Stimulated activated naive B cell treated with anti-CD40 and anti-IgM and Interleukin-4, amounts not matched to agents 10 μg/mL and 1 μg/mL and 100 μg/mL, for 72 hours (primary cell): Measurements from ENCODE around the gene DDO.

ENCODE experiments used
- ATAC-seq, 2 donors: fragments of 150-1000 bp; cut with Tn5 transposase; replicated peaks; 2 replicates each; pipeline ENCODE4 v1.10.0; 2021; ENCODE audit warnings: moderate library complexity in 1 of 2
- DNase-seq: peaks from one replicate; pipeline ENCODE4 v3.0.0; 2021
- H3K27ac Mint-ChIP-seq: one replicate; pipeline ENCODE4 v1.8.0; 2022; ENCODE audit warnings: mild to moderate bottlenecking, mixed read lengths
- H3K27me3 Mint-ChIP-seq, 2 donors: one replicate each; pipeline ENCODE4 v1.8.0; 2022; ENCODE audit warnings: mixed read lengths in 2 of 2
- H3K36me3 Mint-ChIP-seq, 2 donors: one replicate each; pipeline ENCODE4 v1.8.0; 2022; ENCODE audit warnings: mixed read lengths in 2 of 2, mild to moderate bottlenecking in 1 of 2
- H3K4me1 Mint-ChIP-seq, 2 donors: one replicate each; pipeline ENCODE4 v1.8.0; 2022; ENCODE audit warnings: mixed read lengths in 2 of 2, mild to moderate bottlenecking in 1 of 2
- H3K4me3 Mint-ChIP-seq, 2 donors: one replicate each; pipeline ENCODE4 v1.8.0; 2022; ENCODE audit warnings: mild to moderate bottlenecking in 2 of 2, mixed read lengths in 2 of 2, moderate library complexity in 1 of 2
- H3K9me3 Mint-ChIP-seq, 2 donors: one replicate each; pipeline ENCODE4 v1.8.0; 2022; ENCODE audit warnings: mixed read lengths in 2 of 2, mild to moderate bottlenecking in 1 of 2

DDO gene

GRCh38 chr6:110432285-110432900, 17.0 kb upstream of the DDO start:
- ATAC-seq (no peak), DNase-seq (no peak)
- no peaks in the 10 kb centered on the region for H3K36me3 Mint-ChIP-seq
- no peak overlapping the region for H3K27ac Mint-ChIP-seq
- H3K27me3 Mint-ChIP-seq: no peaks in the 10 kb centered on the region
- no peaks in the 10 kb centered on the region for H3K4me1 Mint-ChIP-seq
- peaks cover 0 to 4% of the 10 kb centered on the region in 2 donors for H3K9me3 Mint-ChIP-seq
- H3K4me3 Mint-ChIP-seq: no peak overlapping the region

GRCh38 chr6:110430741-110431140, 15.4 kb upstream of the DDO start:
- no peak overlapping the region for H3K4me3 Mint-ChIP-seq
- H3K27ac Mint-ChIP-seq: no peak overlapping the region

GRCh38 chr6:110430236-110430635, 14.9 kb upstream of the DDO start:
- Mint-ChIP-seq H3K4me3 (no peak overlapping the region), H3K4me1 (no peaks in the 10 kb centered on the region), H3K27me3 (no peaks in the 10 kb centered on the region), H3K36me3 (no peaks in the 10 kb centered on the region), H3K27ac (no peak overlapping the region), H3K9me3 (peaks cover 0 to 4% of the 10 kb centered on the region in 2 donors)
- ATAC-seq (no peak), DNase-seq (no peak)

More at GRCh38 chr6:110430741-110431140, 15.4 kb upstream of the DDO start:
- ATAC-seq (no peak), DNase-seq (no peak)
- Mint-ChIP-seq H3K27me3 (no peaks in the 10 kb centered on the region), H3K36me3 (no peaks in the 10 kb centered on the region), H3K4me1 (no peaks in the 10 kb centered on the region), H3K9me3 (peaks cover 0 to 4% of the 10 kb centered on the region in 2 donors)

GRCh38 chr6:110428153-110428552, 12.8 kb upstream of the DDO start:
- Mint-ChIP-seq H3K4me3 (no peak overlapping the region), H3K36me3 (no peaks in the 10 kb centered on the region), H3K27ac (no peak overlapping the region), H3K27me3 (peaks cover 5 to 6% of the 10 kb centered on the region in 2 donors), H3K4me1 (no peaks in the 10 kb centered on the region), H3K9me3 (no peaks in the 10 kb centered on the region)
- no peak for DNase-seq
- no peak for ATAC-seq

- Mint-ChIP-seq H3K9me3 (peaks cover 4 to 7% of the 10 kb centered on the region in 2 donors), H3K27me3 (peaks cover 6 to 11% of the 10 kb centered on the region in 2 donors), H3K27ac (no peak overlapping the region), H3K4me1 (no peaks in the 10 kb centered on the region), H3K4me3 (no peak overlapping the region), H3K36me3 (peaks cover 4 to 6% of the 10 kb centered on the region in 2 donors)
- ATAC-seq (no peak), DNase-seq (no peak)
Measured at GRCh38 chr6:110425816-110426215, 10.4 kb upstream of the DDO start.

GRCh38 chr6:110422444-110422822, 7.1 kb upstream of the DDO start:
- DNase-seq (no peak), ATAC-seq (no peak)
- Mint-ChIP-seq H3K27ac (no peak overlapping the region), H3K4me1 (no peaks in the 10 kb centered on the region), H3K36me3 (peaks cover 4 to 6% of the 10 kb centered on the region in 2 donors), H3K27me3 (peaks cover 6 to 15% of the 10 kb centered on the region in 2 donors), H3K9me3 (peaks cover 4 to 7% of the 10 kb centered on the region in 2 donors), H3K4me3 (no peak overlapping the region)

GRCh38 chr6:110421749-110422443, 6.5 kb upstream of the DDO start:
- ATAC-seq (no peak), DNase-seq (no peak)
- Mint-ChIP-seq H3K4me1 (no peaks in the 10 kb centered on the region), H3K4me3 (no peak overlapping the region), H3K9me3 (peaks cover 4 to 7% of the 10 kb centered on the region in 2 donors), H3K27ac (no peak overlapping the region), H3K36me3 (peaks cover 4 to 6% of the 10 kb centered on the region in 2 donors), H3K27me3 (peaks cover 6 to 15% of the 10 kb centered on the region in 2 donors)

- H3K36me3 Mint-ChIP-seq: peaks cover 4 to 6% of the 10 kb centered on the region in 2 donors
- ATAC-seq (no peak), DNase-seq (no peak)
- no peak overlapping the region for H3K27ac Mint-ChIP-seq
- no peak overlapping the region for H3K4me3 Mint-ChIP-seq
- peaks cover 3 to 13% of the 10 kb centered on the region in 2 donors for H3K27me3 Mint-ChIP-seq
- peaks cover 4 to 7% of the 10 kb centered on the region in 2 donors for H3K9me3 Mint-ChIP-seq
- peaks cover 11% of the 10 kb centered on the region in 2 donors for H3K4me1 Mint-ChIP-seq
Measured at GRCh38 chr6:110419028-110419739, 3.8 kb upstream of the DDO start.

GRCh38 chr6:110418594-110418993, 3.2 kb upstream of the DDO start:
- Mint-ChIP-seq H3K4me3 (no peak overlapping the region), H3K27ac (no peak overlapping the region), H3K4me1 (peaks cover 11% of the 10 kb centered on the region in 2 donors), H3K27me3 (peaks cover 0 to 10% of the 10 kb centered on the region in 2 donors), H3K36me3 (peaks cover 4 to 6% of the 10 kb centered on the region in 2 donors), H3K9me3 (peaks cover 4 to 7% of the 10 kb centered on the region in 2 donors)
- ATAC-seq (no peak), DNase-seq (no peak)

- H3K9me3 Mint-ChIP-seq: peaks cover 0 to 5% of the 10 kb centered on the region in 2 donors
- ATAC-seq: peak in 1 of 2 donors; percentile 44
- peaks cover 11% of the 10 kb centered on the region in 2 donors for H3K4me1 Mint-ChIP-seq
- H3K27ac Mint-ChIP-seq: peak overlapping the region; percentile 10
- H3K27me3 Mint-ChIP-seq: peaks cover 0 to 8% of the 10 kb centered on the region in 2 donors
- H3K36me3 Mint-ChIP-seq: no peaks in the 10 kb centered on the region
- peak overlapping the region; percentile 66 to 67 for H3K4me3 Mint-ChIP-seq
- DNase-seq: no peak
Measured at GRCh38 chr6:110414669-110415068, 706 bp downstream of the DDO start.

- no peak overlapping the region for H3K4me3 Mint-ChIP-seq
- ATAC-seq: no peak
- H3K27me3 Mint-ChIP-seq: peaks cover 0 to 3% of the 10 kb centered on the region in 2 donors
- H3K4me1 Mint-ChIP-seq: peaks cover 11% of the 10 kb centered on the region in 2 donors
- H3K27ac Mint-ChIP-seq: no peak overlapping the region
- peaks cover 0 to 5% of the 10 kb centered on the region in 2 donors for H3K9me3 Mint-ChIP-seq
- no peak for DNase-seq
- H3K36me3 Mint-ChIP-seq: no peaks in the 10 kb centered on the region
Measured at GRCh38 chr6:110412360-110412759, 3.0 kb downstream of the DDO start.

GRCh38 chr6:110410511-110410910, 4.9 kb downstream of the DDO start:
- no peaks in the 10 kb centered on the region for H3K36me3 Mint-ChIP-seq
- no peak overlapping the region for H3K4me3 Mint-ChIP-seq
- peaks cover 0 to 3% of the 10 kb centered on the region in 2 donors for H3K27me3 Mint-ChIP-seq
- ATAC-seq (no peak), DNase-seq (no peak)
- peaks cover 8% of the 10 kb centered on the region in 2 donors for H3K4me1 Mint-ChIP-seq
- H3K27ac Mint-ChIP-seq: no peak overlapping the region
- H3K9me3 Mint-ChIP-seq: peaks cover 0 to 5% of the 10 kb centered on the region in 2 donors

- Mint-ChIP-seq H3K27me3 (peaks cover 0 to 3% of the 10 kb centered on the region in 2 donors), H3K27ac (no peak overlapping the region), H3K9me3 (peaks cover 0 to 5% of the 10 kb centered on the region in 2 donors), H3K4me3 (no peak overlapping the region), H3K36me3 (no peaks in the 10 kb centered on the region), H3K4me1 (peaks cover 2 to 4% of the 10 kb centered on the region in 2 donors)
- DNase-seq (no peak), ATAC-seq (no peak)
Measured at GRCh38 chr6:110409794-110410193, 5.6 kb downstream of the DDO start.

- H3K9me3 Mint-ChIP-seq: peaks cover 0 to 5% of the 10 kb centered on the region in 2 donors
- no peak overlapping the region for H3K27ac Mint-ChIP-seq
- peaks cover 0 to 3% of the 10 kb centered on the region in 2 donors for H3K27me3 Mint-ChIP-seq
- H3K4me3 Mint-ChIP-seq: no peak overlapping the region
- no peak for DNase-seq
- H3K4me1 Mint-ChIP-seq: no peaks in the 10 kb centered on the region
- no peaks in the 10 kb centered on the region for H3K36me3 Mint-ChIP-seq
- no peak for ATAC-seq
Measured at GRCh38 chr6:110408901-110409300, 6.5 kb downstream of the DDO start.
